ENCODE measurements around the gene MASTL. TPM values are rescaled to one million over a fixed set of nuclear protein-coding genes. Genes with fewer than 3 reads are reported as not detected.

The MASTL gene
- total RNA-seq, 1 experiment from 2014 or later = 13.8 TPM

GRCh38 chr10:27203806-27204205 is 48.7 kb downstream of the MASTL start:
- Histone ChIP-seq H3K9me3 (ENCODE audit: control insufficient read depth in 1 of 2, insufficient read depth in 1 of 2, low read depth in 1 of 2, low read length in 2 of 2) (no peaks in the 10 kb centered on the region), H3K9ac (ENCODE audit: low read length) (no peak overlapping the region), H3K27me3 (ENCODE audit: insufficient read depth, low read length) (no peaks in the 10 kb centered on the region), H3K4me2 (ENCODE audit: low read length) (no peak overlapping the region), H3K4me3 (replicated peaks in 1 of 2; ENCODE audit: low read depth in 1 of 2, low read length in 2 of 2) (no peak overlapping the region), H2AFZ (ENCODE audit: low read depth, low read length, poor library complexity, severe bottlenecking) (no peak overlapping the region), H3K27ac (ENCODE audit: low read depth, low read length) (no peak overlapping the region), H3K4me1 (ENCODE audit: control insufficient read depth in 1 of 2, insufficient read depth in 2 of 2, low read length in 2 of 2) (no peaks in the 10 kb centered on the region), H3K36me3 (ENCODE audit: control insufficient read depth in 1 of 2, insufficient read depth in 2 of 2, low read length in 2 of 2) (peaks cover 6 to 25% of the 10 kb centered on the region in 2 experiments; a peak in 3 of 4 replicates), H4K20me1 (ENCODE audit: insufficient read depth) (no peaks in the 10 kb centered on the region), H3K9me2 (ENCODE audit: insufficient read depth) (no peaks in the 10 kb centered on the region), H3K79me2 (ENCODE audit: insufficient read depth, low read length) (no peaks in the 10 kb centered on the region)
- intact Hi-C loops (cut with micrococcal nuclease) = no loop called here
- RAD21 ChIA-PET (ENCODE audit: low non-redundant PET in 1 of 2, low total read pairs in 2 of 2, uncharacterized antibody in 2 of 2, unreplicated experiment in 2 of 2) = no interaction called here
- TF ChIP-seq SP1 (IDR thresholded peaks at IDR 0.05; ENCODE audit: low read depth) (no peak), EZH2phosphoT487 (IDR thresholded peaks at IDR 0.05; ENCODE audit: borderline replicate concordance) (no peak), ELF1 (IDR thresholded peaks at IDR 0.05; ENCODE audit: borderline replicate concordance, low read depth) (no peak), RAD21 (IDR thresholded peaks at IDR 0.05; ENCODE audit: low read depth) (no peak), JUND (IDR thresholded peaks at IDR 0.05) (no peak), CEBPB (IDR thresholded peaks at IDR 0.05; ENCODE audit: low read depth) (no peak)
- TF ChIP-seq, protein P1, sequence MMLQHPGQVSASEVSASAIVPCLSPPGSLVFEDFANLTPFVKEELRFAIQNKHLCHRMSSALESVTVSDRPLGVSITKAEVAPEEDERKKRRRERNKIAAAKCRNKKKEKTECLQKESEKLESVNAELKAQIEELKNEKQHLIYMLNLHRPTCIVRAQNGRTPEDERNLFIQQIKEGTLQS (IDR thresholded peaks at IDR 0.05) = no peak
- TF ChIP-seq, protein P2, sequence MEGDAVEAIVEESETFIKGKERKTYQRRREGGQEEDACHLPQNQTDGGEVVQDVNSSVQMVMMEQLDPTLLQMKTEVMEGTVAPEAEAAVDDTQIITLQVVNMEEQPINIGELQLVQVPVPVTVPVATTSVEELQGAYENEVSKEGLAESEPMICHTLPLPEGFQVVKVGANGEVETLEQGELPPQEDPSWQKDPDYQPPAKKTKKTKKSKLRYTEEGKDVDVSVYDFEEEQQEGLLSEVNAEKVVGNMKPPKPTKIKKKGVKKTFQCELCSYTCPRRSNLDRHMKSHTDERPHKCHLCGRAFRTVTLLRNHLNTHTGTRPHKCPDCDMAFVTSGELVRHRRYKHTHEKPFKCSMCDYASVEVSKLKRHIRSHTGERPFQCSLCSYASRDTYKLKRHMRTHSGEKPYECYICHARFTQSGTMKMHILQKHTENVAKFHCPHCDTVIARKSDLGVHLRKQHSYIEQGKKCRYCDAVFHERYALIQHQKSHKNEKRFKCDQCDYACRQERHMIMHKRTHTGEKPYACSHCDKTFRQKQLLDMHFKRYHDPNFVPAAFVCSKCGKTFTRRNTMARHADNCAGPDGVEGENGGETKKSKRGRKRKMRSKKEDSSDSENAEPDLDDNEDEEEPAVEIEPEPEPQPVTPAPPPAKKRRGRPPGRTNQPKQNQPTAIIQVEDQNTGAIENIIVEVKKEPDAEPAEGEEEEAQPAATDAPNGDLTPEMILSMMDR (IDR thresholded peaks at IDR 0.05 in 2 of 3, conservative IDR thresholded peaks at IDR 0.05 in 1 of 3; ENCODE audit: borderline replicate concordance in 1 of 3, insufficient read depth in 1 of 3, low read depth in 2 of 3, low read length in 2 of 3) = no peak
- ATAC-seq (no peak), DNase-seq (ENCODE audit: low read depth, low spot score) (no peak)
- CTCF ChIA-PET = no interaction called here
- POLR2A ChIA-PET = no interaction called here
- BruUV-seq (replicated peaks) = no TSS peak

DNA sequence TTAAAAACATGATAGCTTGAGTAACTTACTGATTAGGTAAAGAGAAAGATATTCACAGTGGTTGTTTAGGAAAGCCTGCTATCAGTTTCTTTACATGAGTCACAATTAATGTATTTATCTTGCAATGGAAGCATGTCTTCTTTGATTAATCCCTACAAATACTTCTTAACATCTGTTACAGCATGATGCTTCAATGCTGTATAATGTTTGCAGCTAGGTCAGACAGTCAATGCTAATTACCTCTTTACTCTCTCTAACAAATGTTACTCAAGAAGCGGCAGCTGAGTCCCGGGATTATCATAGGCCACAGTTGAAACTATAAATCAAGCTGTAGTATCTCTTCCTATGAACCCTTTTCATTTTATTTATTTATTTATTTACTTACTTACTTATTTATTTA is 52.2 kb downstream of the MASTL start:
- CTCF ChIA-PET = interaction anchor here (1.1 kb wide), 1 partner anchor 16 kb away, joined by 5 read pairs; no protein-coding TSS in a partner anchor
- no TSS peak for BruUV-seq (replicated peaks)
- H2AFZ ChIP-seq (ENCODE audit: low read depth, low read length, poor library complexity, severe bottlenecking) = no peak overlapping the region
- no peak for TF ChIP-seq SRF (IDR thresholded peaks at IDR 0.05; ENCODE audit: low read depth)
- no peak for TF ChIP-seq ZNF274 (IDR thresholded peaks at IDR 0.05; ENCODE audit: low read depth, low read length)
- no peak for TF ChIP-seq ELF1 (IDR thresholded peaks at IDR 0.05; ENCODE audit: borderline replicate concordance, low read depth)
- TF ChIP-seq, protein P2 (IDR thresholded peaks at IDR 0.05 in 2 of 3, conservative IDR thresholded peaks at IDR 0.05 in 1 of 3; ENCODE audit: borderline replicate concordance in 1 of 3, insufficient read depth in 1 of 3, low read depth in 2 of 3, low read length in 2 of 3) = no peak
- no peak for TF ChIP-seq SIN3A (IDR thresholded peaks at IDR 0.05; ENCODE audit: low read depth)
- no peak for TF ChIP-seq POLR2A (IDR thresholded peaks at IDR 0.05; ENCODE audit: borderline replicate concordance, extremely low read depth, insufficient read depth, insufficient read length)
- no peak for TF ChIP-seq POLR2AphosphoS5 (IDR thresholded peaks at IDR 0.05; ENCODE audit: low read depth, low read length)
- TF ChIP-seq CBX3 (IDR thresholded peaks at IDR 0.05; ENCODE audit: low read depth) = no peak

More for the DNA sequence above, 52.2 kb downstream of the MASTL start:
- ATAC-seq (no peak), DNase-seq (ENCODE audit: low read depth, low spot score) (no peak)
- peaks cover 12 to 34% of the 10 kb centered on the region in 2 experiments for H3K36me3 ChIP-seq (ENCODE audit: control insufficient read depth in 1 of 2, insufficient read depth in 2 of 2, low read length in 2 of 2)
- H3K27ac ChIP-seq (ENCODE audit: low read depth, low read length) = no peak overlapping the region
- no peak overlapping the region for H3K4me3 ChIP-seq (replicated peaks in 1 of 2; ENCODE audit: low read depth in 1 of 2, low read length in 2 of 2)
- no peaks in the 10 kb centered on the region for H3K79me2 ChIP-seq (ENCODE audit: insufficient read depth, low read length)
- H3K9ac ChIP-seq (ENCODE audit: low read length) = no peak overlapping the region
- H3K9me3 ChIP-seq (ENCODE audit: control insufficient read depth in 1 of 2, insufficient read depth in 1 of 2, low read depth in 1 of 2, low read length in 2 of 2) = no peaks in the 10 kb centered on the region
- POLR2A ChIA-PET = no interaction called here
- no peak overlapping the region for H3K4me2 ChIP-seq (ENCODE audit: low read length)
- RAD21 ChIA-PET (ENCODE audit: low non-redundant PET in 1 of 2, low total read pairs in 2 of 2, uncharacterized antibody in 2 of 2, unreplicated experiment in 2 of 2) = no interaction called here
- no peaks in the 10 kb centered on the region for H3K9me2 ChIP-seq (ENCODE audit: insufficient read depth)
- no peaks in the 10 kb centered on the region for H3K27me3 ChIP-seq (ENCODE audit: insufficient read depth, low read length)
- no peaks in the 10 kb centered on the region for H3K4me1 ChIP-seq (ENCODE audit: control insufficient read depth in 1 of 2, insufficient read depth in 2 of 2, low read length in 2 of 2)
- intact Hi-C loops (cut with micrococcal nuclease) = no loop called here
- H4K20me1 ChIP-seq (ENCODE audit: insufficient read depth) = no peaks in the 10 kb centered on the region

All from HCT116 (cell line).